H1 (cell line): ENCODE results near the gene PTPRD. TPM values are rescaled to one million over a fixed set of nuclear protein-coding genes. Genes with fewer than 3 reads are reported as not detected.

ENCODE experiments used
- BACH1 ChIP-seq: IDR thresholded peaks from 2 replicates; pipeline ENCODE4 v1.6.1; 2012; ENCODE audit warnings: low read length, improper control_type of control experiment
- BRCA1 ChIP-seq: IDR thresholded peaks from 2 replicates; pipeline ENCODE4 v1.6.1; 2012; ENCODE audit warnings: low read depth, low read length, improper control_type of control experiment
- CREB1 ChIP-seq: IDR thresholded peaks from 2 replicates; pipeline ENCODE4 v1.6.1; 2012; ENCODE audit warnings: inconsistent platforms
- FOSL1 ChIP-seq: IDR thresholded peaks from 2 replicates; pipeline ENCODE4 v1.6.1; 2011; ENCODE audit warnings: mild to moderate bottlenecking, low read depth, low read length, moderate library complexity; ENCODE audit not compliant: insufficient read depth
- HDAC2 ChIP-seq, 2 experiments: fragments of 300-600 bp in 1 of 2; sonication (generic) in 1 of 2; IDR thresholded peaks; 2 replicates each; pipeline ENCODE4 v1.6.1; 2011 to 2012; ENCODE audit warnings: low read depth in 2 of 2, low read length in 2 of 2, mild to moderate bottlenecking in 2 of 2, moderate library complexity in 2 of 2, borderline replicate concordance in 1 of 2, inconsistent platforms in 1 of 2
- MAX ChIP-seq: IDR thresholded peaks from 2 replicates; pipeline ENCODE4 v1.6.1; 2012; ENCODE audit warnings: inconsistent platforms
- SRF ChIP-seq: IDR thresholded peaks from 2 replicates; pipeline ENCODE4 v1.6.1; 2011; ENCODE audit warnings: mild to moderate bottlenecking, low read depth, low read length, moderate library complexity
- TAF1 ChIP-seq: IDR thresholded peaks from 2 replicates; pipeline ENCODE4 v1.6.1; 2011; ENCODE audit warnings: mild to moderate bottlenecking, low read depth, low read length
- polyA plus RNA-seq, 7 experiments: library from polyadenylated mRNA; depleted of rRNA in 3 of 7; stranded (reverse) in 5 of 7; unstranded in 2 of 7; fragments of >200 nt in 5 of 7; fragments of 200-250 nt in 2 of 7; gene quantifications; 1 replicate in 5 of 7; 2 replicates in 1 of 7; 4 replicates in 1 of 7; pipeline versions ENCODE4 v1.2.1 to v1.2.3, GENCODE V29; 2011 to 2013; ENCODE audit warnings: missing spikeins in 2 of 7, mixed read lengths in 2 of 7
- total RNA-seq: library from RNA; stranded (reverse); fragmentation: NEBNext Ultra II Directional; extraction: Animal tissue kit (Norgen Biotek cat#: 25700); gene quantifications from 2 replicates; pipeline ENCODE4 v1.2.1, GENCODE V29; 2021
- TF ChIP-seq, protein P1 (sequence below): fragments of 300-600 bp; sonication (generic); IDR thresholded peaks from 2 replicates; pipeline ENCODE4 v1.7.1; 2012; ENCODE audit warnings: low read length, moderate library complexity, mild to moderate bottlenecking, inconsistent platforms; ENCODE audit not compliant: insufficient replicate concordance

The PTPRD gene
- total and polyA plus RNA-seq, 2 of the 8 experiments (the other 6 are each of a cell fraction or from before 2014, with no cell fraction given), result 17.2 to 77.0 TPM

- TF ChIP-seq, protein P1, sequence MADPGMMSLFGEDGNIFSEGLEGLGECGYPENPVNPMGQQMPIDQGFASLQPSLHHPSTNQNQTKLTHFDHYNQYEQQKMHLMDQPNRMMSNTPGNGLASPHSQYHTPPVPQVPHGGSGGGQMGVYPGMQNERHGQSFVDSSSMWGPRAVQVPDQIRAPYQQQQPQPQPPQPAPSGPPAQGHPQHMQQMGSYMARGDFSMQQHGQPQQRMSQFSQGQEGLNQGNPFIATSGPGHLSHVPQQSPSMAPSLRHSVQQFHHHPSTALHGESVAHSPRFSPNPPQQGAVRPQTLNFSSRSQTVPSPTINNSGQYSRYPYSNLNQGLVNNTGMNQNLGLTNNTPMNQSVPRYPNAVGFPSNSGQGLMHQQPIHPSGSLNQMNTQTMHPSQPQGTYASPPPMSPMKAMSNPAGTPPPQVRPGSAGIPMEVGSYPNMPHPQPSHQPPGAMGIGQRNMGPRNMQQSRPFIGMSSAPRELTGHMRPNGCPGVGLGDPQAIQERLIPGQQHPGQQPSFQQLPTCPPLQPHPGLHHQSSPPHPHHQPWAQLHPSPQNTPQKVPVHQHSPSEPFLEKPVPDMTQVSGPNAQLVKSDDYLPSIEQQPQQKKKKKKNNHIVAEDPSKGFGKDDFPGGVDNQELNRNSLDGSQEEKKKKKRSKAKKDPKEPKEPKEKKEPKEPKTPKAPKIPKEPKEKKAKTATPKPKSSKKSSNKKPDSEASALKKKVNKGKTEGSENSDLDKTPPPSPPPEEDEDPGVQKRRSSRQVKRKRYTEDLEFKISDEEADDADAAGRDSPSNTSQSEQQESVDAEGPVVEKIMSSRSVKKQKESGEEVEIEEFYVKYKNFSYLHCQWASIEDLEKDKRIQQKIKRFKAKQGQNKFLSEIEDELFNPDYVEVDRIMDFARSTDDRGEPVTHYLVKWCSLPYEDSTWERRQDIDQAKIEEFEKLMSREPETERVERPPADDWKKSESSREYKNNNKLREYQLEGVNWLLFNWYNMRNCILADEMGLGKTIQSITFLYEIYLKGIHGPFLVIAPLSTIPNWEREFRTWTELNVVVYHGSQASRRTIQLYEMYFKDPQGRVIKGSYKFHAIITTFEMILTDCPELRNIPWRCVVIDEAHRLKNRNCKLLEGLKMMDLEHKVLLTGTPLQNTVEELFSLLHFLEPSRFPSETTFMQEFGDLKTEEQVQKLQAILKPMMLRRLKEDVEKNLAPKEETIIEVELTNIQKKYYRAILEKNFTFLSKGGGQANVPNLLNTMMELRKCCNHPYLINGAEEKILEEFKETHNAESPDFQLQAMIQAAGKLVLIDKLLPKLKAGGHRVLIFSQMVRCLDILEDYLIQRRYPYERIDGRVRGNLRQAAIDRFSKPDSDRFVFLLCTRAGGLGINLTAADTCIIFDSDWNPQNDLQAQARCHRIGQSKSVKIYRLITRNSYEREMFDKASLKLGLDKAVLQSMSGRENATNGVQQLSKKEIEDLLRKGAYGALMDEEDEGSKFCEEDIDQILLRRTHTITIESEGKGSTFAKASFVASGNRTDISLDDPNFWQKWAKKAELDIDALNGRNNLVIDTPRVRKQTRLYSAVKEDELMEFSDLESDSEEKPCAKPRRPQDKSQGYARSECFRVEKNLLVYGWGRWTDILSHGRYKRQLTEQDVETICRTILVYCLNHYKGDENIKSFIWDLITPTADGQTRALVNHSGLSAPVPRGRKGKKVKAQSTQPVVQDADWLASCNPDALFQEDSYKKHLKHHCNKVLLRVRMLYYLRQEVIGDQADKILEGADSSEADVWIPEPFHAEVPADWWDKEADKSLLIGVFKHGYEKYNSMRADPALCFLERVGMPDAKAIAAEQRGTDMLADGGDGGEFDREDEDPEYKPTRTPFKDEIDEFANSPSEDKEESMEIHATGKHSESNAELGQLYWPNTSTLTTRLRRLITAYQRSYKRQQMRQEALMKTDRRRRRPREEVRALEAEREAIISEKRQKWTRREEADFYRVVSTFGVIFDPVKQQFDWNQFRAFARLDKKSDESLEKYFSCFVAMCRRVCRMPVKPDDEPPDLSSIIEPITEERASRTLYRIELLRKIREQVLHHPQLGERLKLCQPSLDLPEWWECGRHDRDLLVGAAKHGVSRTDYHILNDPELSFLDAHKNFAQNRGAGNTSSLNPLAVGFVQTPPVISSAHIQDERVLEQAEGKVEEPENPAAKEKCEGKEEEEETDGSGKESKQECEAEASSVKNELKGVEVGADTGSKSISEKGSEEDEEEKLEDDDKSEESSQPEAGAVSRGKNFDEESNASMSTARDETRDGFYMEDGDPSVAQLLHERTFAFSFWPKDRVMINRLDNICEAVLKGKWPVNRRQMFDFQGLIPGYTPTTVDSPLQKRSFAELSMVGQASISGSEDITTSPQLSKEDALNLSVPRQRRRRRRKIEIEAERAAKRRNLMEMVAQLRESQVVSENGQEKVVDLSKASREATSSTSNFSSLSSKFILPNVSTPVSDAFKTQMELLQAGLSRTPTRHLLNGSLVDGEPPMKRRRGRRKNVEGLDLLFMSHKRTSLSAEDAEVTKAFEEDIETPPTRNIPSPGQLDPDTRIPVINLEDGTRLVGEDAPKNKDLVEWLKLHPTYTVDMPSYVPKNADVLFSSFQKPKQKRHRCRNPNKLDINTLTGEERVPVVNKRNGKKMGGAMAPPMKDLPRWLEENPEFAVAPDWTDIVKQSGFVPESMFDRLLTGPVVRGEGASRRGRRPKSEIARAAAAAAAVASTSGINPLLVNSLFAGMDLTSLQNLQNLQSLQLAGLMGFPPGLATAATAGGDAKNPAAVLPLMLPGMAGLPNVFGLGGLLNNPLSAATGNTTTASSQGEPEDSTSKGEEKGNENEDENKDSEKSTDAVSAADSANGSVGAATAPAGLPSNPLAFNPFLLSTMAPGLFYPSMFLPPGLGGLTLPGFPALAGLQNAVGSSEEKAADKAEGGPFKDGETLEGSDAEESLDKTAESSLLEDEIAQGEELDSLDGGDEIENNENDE, result no peak
- TF ChIP-seq CREB1 (no peak), HDAC2 (IDR thresholded peaks at IDR 0.05; ENCODE audit: borderline replicate concordance in 1 of 2, low read depth in 2 of 2, low read length in 2 of 2) (no peak), MAX (no peak), FOSL1 (no peak), BRCA1 (no peak), BACH1 (no peak), SRF (no peak), TAF1 (no peak)
These were observed 1271.6 kb downstream of the PTPRD start (continued) for GRCh38 chr9:9341203-9341602.
